NCI-H774 (cell line): ENCODE measurements around the gene THSD7B.
"Not testable (repeated sequence)": the region's sequence is repeated elsewhere in the genome, so short reads cannot be mapped to it uniquely, and the experiment has no call there.

Experiments
- DNase-seq: peaks from one replicate; lab custom pipeline; 2025; lab: John Stamatoyannopoulos, UW

THSD7B gene

GRCh38 chr2:137039482-137040152 is 274.3 kb downstream of the THSD7B start:
- DNase-seq, result no peak

GRCh38 chr2:137047369-137047768 is 282.0 kb downstream of the THSD7B start:
- no peak for DNase-seq

GRCh38 chr2:137048455-137048854 is 283.1 kb downstream of the THSD7B start:
- no peak for DNase-seq

- DNase-seq, result no peak
Observed at GRCh38 chr2:137049518-137049917, 284.2 kb downstream of the THSD7B start.

- DNase-seq, result no peak
Observed at GRCh38 chr2:137050949-137051348, 285.6 kb downstream of the THSD7B start.

- no peak for DNase-seq
Observed at GRCh38 chr2:137051778-137052398, 286.5 kb downstream of the THSD7B start.

- DNase-seq, result no peak
Observed at GRCh38 chr2:137056704-137057103, 291.4 kb downstream of the THSD7B start.

- DNase-seq, result not testable (repeated sequence)
Observed at GRCh38 chr2:137076111-137076765, 310.9 kb downstream of the THSD7B start.

- DNase-seq, result no peak
Observed at GRCh38 chr2:137091704-137092103, 326.4 kb downstream of the THSD7B start.

GRCh38 chr2:137093116-137093515 is 327.8 kb downstream of the THSD7B start:
- no peak for DNase-seq

- no peak for DNase-seq
Observed at GRCh38 chr2:137096187-137096586, 330.8 kb downstream of the THSD7B start.

GRCh38 chr2:137096693-137097092 is 331.3 kb downstream of the THSD7B start:
- DNase-seq, result no peak

GRCh38 chr2:137101814-137102213 is 336.5 kb downstream of the THSD7B start:
- not testable (repeated sequence) for DNase-seq

- no peak for DNase-seq
Observed at GRCh38 chr2:137107904-137108303, 342.6 kb downstream of the THSD7B start.

GRCh38 chr2:137111896-137112295 is 346.6 kb downstream of the THSD7B start:
- no peak for DNase-seq

GRCh38 chr2:137115081-137115794 is 349.9 kb downstream of the THSD7B start:
- DNase-seq, result no peak

GRCh38 chr2:137115795-137116089 is 350.4 kb downstream of the THSD7B start:
- DNase-seq, result no peak

GRCh38 chr2:137117385-137117784 is 352.0 kb downstream of the THSD7B start:
- no peak for DNase-seq

- no peak for DNase-seq
Observed at GRCh38 chr2:137118140-137118539, 352.8 kb downstream of the THSD7B start.

- no peak for DNase-seq
Observed at GRCh38 chr2:137123226-137123625, 357.9 kb downstream of the THSD7B start.

GRCh38 chr2:137133225-137133624 is 367.9 kb downstream of the THSD7B start:
- DNase-seq, result no peak

- no peak for DNase-seq
Observed at GRCh38 chr2:137138263-137138662, 372.9 kb downstream of the THSD7B start.

GRCh38 chr2:137151731-137152130 is 386.4 kb downstream of the THSD7B start:
- no peak for DNase-seq
